Kidney glomerular epithelial cell (primary cell): ENCODE results near the gene MYO5A.

Source experiments
- DNase-seq: peaks from one replicate; lab custom pipeline; 2025; lab: John Stamatoyannopoulos, UW

The MYO5A gene

GRCh38 chr15:52329987-52330386 is 198.7 kb downstream of the MYO5A start:
- no peak for DNase-seq

GRCh38 chr15:52329150-52329549 is 199.5 kb downstream of the MYO5A start:
- no peak for DNase-seq

GRCh38 chr15:52328680-52329079 is 200.0 kb downstream of the MYO5A start:
- DNase-seq: no peak

DNA sequence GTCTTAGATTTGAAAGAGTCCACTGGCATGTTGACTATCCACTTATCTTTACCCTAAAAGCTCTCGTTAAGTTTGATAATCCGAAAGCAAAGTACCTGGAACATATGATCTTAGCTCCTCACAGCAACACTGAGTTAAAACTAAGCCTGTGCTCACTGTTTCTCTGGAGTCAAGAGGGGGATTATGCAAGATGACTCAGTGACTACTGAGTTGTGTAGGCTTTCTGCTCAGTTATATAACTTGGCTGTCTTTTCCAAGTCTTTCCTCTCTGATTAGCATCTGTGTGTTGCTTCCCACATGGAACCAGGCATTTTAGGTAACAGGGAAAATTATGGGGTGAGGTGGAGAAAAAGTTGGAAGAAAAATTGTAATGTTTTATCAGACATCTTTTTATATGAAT is 201.9 kb downstream of the MYO5A start:
- DNase-seq: no peak

DNA sequence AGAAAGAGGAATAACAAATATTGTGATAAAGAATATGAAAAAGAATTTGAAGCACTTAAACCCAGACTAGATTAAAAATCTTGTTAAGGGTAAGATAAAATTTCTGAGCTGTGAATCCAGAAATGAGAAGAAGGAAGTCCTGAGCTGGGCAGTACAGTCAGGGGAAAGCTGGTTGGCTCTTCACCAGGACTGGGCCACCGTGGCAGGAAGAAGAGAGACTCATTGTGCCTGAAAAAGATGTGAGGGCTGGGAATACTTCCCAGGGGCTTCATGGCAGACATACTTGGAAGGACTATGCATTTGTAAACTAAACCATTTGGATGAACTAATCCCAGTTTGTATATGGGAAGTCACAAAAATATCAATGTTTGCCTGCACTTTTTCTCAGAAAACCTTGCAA is 204.6 kb downstream of the MYO5A start:
- DNase-seq: no peak

DNA sequence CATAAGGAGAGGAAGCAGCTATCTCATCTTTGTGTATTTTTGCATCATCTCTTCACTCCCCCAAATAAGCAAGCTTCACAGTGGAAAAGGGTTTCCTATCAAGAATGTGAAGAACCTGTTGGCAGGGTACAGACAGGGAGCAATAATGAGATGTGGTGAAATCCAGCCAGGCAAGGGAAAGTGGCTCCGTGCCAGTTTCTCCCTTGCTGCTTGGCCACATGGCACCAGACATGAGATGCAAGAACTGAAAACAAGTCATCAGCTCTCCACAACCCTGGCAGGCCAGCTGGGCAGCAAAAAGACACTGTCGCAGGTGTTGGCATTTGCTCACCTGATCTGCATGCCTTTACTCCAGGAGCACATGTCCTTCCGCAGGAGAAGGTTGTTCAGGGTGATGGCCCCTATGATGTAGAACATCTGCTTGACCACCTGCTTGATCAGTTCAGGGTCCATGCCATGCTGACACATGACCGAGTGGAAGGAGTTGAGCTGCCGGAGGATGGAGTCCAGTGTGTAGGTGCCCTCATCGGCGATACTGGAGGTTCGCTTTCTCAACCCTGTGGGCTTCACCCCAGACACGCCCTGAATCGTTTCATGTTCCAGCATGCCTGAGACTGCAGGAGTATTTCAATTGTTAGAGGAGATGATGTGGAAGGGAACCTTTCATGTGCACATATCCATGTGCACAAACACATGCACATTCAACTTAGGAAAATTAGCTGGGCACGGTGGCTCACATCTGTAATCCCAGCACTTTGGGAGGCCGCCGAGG is 209.8 kb downstream of the MYO5A start:
- no peak for DNase-seq

DNA sequence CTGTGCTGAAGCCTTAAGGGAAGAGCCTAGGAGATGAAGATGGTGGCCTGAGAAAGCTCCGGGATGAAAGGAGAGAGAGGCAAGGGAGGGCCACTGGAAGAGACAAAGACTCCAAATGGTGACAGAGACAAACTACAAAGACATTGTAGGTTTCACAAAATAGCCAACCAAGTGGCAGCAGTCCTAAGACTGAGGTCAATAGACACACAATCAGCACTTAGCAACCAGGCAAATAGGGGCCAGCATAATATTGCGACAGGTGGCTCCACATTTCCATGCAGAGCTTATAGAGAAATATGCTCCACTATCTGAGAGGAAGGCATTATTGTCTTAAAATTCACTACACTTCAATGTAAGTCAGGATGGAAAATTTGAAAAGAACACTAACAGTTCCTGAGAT is 211.0 kb downstream of the MYO5A start:
- no peak for DNase-seq

- no peak for DNase-seq
Observed at GRCh38 chr15:52317022-52317421, 211.7 kb downstream of the MYO5A start.

DNA sequence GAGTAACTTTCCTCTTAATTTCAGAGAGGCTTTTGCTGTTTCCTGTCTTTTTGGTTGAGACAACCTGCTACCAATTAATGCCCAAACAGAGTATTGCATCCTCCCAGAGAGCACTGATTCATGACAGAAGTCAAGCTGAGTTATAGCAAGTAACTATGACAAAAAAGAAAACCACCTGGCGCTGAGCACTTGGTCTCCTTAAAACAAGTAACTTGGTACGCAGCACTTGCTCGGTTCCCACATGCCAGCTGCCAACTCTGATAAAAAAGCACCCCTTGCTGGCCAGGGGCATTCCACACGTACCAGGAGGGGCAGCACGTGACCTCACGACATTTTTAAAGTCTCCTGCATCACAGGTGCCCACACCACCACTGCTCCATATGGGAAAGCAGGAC is 219.5 kb downstream of the MYO5A start:
- no peak for DNase-seq

- no peak for DNase-seq
Observed at GRCh38 chr15:52308446-52309153, 220.1 kb downstream of the MYO5A start.

- no peak for DNase-seq
Observed at GRCh38 chr15:52307847-52308246, 220.8 kb downstream of the MYO5A start.

- no peak for DNase-seq
Observed at GRCh38 chr15:52306270-52306669, 222.4 kb downstream of the MYO5A start.

GRCh38 chr15:52303093-52303772 is 225.4 kb downstream of the MYO5A start:
- DNase-seq: no peak

- DNase-seq: no peak
Observed at GRCh38 chr15:52301265-52301847, 227.3 kb downstream of the MYO5A start.

DNA sequence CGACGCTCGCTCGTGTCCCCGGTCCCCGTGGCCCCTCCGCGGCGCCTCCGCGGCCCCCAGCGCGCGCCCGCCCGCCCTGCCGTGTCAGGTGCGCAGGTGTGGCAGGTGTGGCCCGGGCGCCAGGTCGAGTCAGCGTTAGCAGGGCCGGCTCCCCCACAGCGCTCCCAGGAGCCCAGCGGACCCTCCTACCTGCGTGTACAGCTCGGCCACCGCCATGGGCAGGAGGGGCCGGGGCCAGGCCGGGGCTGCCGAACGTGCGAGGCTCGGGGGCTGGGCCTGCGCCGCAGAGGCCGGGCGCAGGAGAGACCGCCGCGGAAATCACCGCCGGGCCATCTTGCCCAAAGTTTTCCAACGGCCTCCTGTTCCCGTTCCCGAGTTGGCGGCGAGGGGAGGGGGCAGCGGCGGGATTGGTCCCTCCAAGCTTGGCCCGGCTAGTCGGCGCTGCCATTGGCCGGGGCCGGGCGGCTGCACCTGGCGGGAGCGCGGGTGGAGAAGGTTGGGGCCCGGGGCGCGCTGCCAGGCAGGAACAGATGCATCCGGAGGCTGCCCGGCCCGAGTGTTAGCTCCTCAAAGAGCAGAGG is 233.2 kb downstream of the MYO5A start, which contains the start of gene MYO5C:
Gene MYO5C, minus strand, starts transcription at position 384 of the 581 bp plus-strand sequence. Its CDS starts 168 bp downstream, at position 216.
- peak; percentile 31 for DNase-seq

DNA sequence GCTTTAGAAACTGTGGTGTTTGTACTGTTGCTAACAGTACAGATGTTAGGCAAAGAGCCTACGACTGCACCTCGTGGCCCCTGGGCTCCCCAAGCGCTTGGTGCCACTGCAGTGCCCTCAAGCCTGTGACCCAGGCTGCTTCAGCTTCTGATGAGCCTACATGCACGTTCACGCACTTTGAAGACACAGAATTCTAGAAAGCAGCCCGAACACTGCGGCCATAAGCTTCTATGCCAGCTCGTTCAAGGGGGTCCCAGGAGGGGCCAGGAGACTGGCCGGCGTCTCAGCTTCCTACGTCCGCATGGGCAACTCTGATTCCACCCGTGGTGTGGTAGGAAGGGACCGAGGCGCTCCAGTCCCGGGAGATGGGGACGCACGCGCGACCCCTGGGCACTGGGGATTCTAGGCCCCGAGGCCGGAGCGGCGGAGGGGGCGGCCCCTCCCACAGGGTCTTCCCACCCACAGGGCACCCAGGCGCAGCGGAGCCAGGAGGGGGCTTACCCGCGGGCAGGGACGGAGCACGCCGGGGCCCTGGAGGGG is 233.7 kb downstream of the MYO5A start:
- DNase-seq: no peak

DNA sequence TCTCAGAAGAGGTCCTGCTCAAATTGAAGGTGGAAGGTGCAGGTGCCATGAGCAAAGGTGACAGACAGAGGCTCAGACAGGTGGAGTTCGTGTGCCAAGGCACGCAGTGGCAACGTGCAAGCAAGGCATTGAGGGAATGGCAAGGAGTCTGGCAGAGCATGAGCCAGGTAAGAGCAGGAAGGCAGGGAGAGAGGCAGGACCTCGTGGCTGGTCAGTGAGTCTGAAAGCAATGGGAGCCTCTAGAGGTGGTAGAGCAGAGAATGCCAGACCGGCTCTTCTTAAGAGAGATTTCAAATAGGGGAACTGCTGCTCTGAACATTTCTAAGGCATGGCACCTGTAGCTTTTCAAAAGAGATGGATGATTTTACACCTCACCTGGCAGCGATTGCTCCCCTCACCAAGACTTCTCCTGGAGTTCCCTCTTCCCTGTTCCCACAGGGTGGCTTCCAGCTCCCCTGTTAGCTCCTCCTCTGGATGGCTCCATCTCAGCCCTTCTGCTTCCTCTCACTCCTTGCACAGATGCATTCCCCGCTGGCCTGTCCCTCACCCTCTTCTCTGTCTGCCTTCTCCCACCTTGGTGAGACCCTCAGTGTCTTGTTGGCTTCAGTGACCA is 235.8 kb downstream of the MYO5A start:
- DNase-seq: no peak

GRCh38 chr15:52291204-52291603 is 237.5 kb downstream of the MYO5A start:
- no peak for DNase-seq

DNA sequence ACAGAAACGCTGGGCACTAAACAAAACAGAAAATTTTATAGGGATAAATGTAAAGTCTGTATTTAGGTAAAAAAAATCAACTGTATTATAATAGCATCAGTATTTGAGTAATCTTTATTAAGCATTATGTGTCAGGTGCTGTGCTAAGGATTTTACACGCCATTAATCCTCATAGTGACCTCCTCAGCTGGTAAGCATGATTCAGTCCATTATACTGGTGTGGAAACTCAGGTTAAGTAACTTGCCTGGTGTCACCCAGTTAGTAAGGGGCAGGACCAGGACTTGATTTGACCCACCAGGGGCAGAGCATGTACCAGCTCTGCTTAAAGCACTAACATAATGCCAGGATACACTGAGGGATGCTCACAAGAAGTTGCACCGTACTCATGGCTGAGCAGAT is 237.9 kb downstream of the MYO5A start:
- peak; percentile 13 for DNase-seq

DNA sequence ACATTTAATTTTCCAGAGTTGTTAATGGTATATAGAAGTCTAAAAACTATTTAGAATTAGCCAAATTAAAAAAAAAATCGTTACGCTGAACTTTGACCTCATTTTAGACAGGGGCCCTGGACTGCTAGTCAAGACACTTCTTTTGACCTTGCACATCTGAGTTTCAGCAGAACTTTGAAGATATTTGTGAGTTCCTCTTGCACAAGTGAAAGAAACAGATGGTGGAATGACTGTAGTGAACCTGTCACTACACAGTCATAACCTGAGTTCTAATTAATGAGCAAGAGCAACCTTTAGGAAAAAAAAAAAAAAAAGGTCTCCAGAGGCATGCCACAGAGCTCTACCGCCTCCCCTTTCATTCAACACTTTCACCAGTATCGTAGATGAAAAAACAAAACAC is 238.4 kb downstream of the MYO5A start:
- no peak for DNase-seq

GRCh38 chr15:52289629-52290081 is 239.0 kb downstream of the MYO5A start:
- DNase-seq: peak; percentile 38
